Sigmoid colon (tissue), 7 donors: ENCODE measurements around the gene DNAJA1. TPM values are rescaled to one million over a fixed set of nuclear protein-coding genes. Genes with fewer than 3 reads are reported as not detected.

Experiments
- polyA plus RNA-seq, 3 donors: library from polyadenylated mRNA; stranded (reverse); fragments of 200-250 nt; gene quantifications; one replicate each; pipeline ENCODE4 v1.2.3, GENCODE V29; 2013
- total RNA-seq, 4 donors: library from RNA; depleted of rRNA; stranded (reverse); fragments of >200 nt; gene quantifications; one replicate each; pipeline ENCODE4 v1.1.0, GENCODE V29; 2016
- donor health status: healthy with polysubstance abuse.
- donor health status: Bipolar disorder and iron deficiency.
- donor health status: healthy.

Gene DNAJA1
- total and polyA plus RNA-seq, 7 donors, result 49.0 to 102 (median 71.1) TPM

Other genes starting within 250 kb of the DNAJA1 start
- gene TMEM215, start 241.7 kb upstream of the DNAJA1 start, total RNA-seq, result not detected
- gene TMEM215, start 241.7 kb upstream of the DNAJA1 start, polyA plus RNA-seq, result not detected
- 10 to 100 TPM; 11.4 to 27.1 (median 18.0) TPM for gene APTX, start 23.6 kb upstream of the DNAJA1 start, total RNA-seq
- gene APTX, start 23.6 kb upstream of the DNAJA1 start, polyA plus RNA-seq, result 10 to 100 TPM; 21.6 to 32.3 (median 24.7) TPM
- 10 to 100 TPM; 15.0 to 22.3 (median 20.1) TPM for gene SMU1, start 51.4 kb downstream of the DNAJA1 start, total RNA-seq
- gene SMU1, start 51.4 kb downstream of the DNAJA1 start, polyA plus RNA-seq, result 10 to 100 TPM in 2 of 3 donors, 1 to 10 TPM in 1; 8.4 to 11.9 (median 10.4) TPM
- gene B4GALT1, start 142.1 kb downstream of the DNAJA1 start, total RNA-seq, result 10 to 100 TPM; 20.3 to 28.0 (median 25.0) TPM
- gene B4GALT1, start 142.1 kb downstream of the DNAJA1 start, polyA plus RNA-seq, result 100 to 1,000 TPM in 1 of 3 donors, 10 to 100 TPM in 2; 24.0 to 107 (median 61.5) TPM
- gene SPINK4, start 214.9 kb downstream of the DNAJA1 start, total RNA-seq, result not detected
- 1,000 to 10,000 TPM in 1 of 3 donors, 100 to 1,000 TPM in 1, 10 to 100 TPM in 1; 26.4 to 1,105 (median 121) TPM for gene SPINK4, start 214.9 kb downstream of the DNAJA1 start, polyA plus RNA-seq
- gene BAG1, start 239.4 kb downstream of the DNAJA1 start, total RNA-seq, result 100 to 1,000 TPM in 3 of 4 donors, 10 to 100 TPM in 1; 93.3 to 164 (median 135) TPM
- 100 to 1,000 TPM; 105 to 243 (median 198) TPM for gene BAG1, start 239.4 kb downstream of the DNAJA1 start, polyA plus RNA-seq
- 10 to 100 TPM; 54.6 to 79.6 (median 64.3) TPM for gene CHMP5, start 239.8 kb downstream of the DNAJA1 start, total RNA-seq
- gene CHMP5, start 239.8 kb downstream of the DNAJA1 start, polyA plus RNA-seq, result 100 to 1,000 TPM in 2 of 3 donors, 10 to 100 TPM in 1; 80.6 to 307 (median 183) TPM